B cell (primary cell): Measurements from ENCODE around the gene PAPPA.

Experiments used
- EZH2 ChIP-seq: IDR thresholded peaks from 2 replicates; pipeline ENCODE4 v1.6.1; 2012; ENCODE audit warnings: borderline replicate concordance, low read depth, mild to moderate bottlenecking, moderate library complexity, low read length; ENCODE audit not compliant: insufficient read depth, poor library complexity, severe bottlenecking
- TF ChIP-seq, protein P1 (sequence below): fragments of 200-600 bp; IDR thresholded peaks from one replicate; pipeline ENCODE4 v1.8.0; 2022; ENCODE audit warnings: antibody characterized with exemption, mild to moderate bottlenecking

DNA sequence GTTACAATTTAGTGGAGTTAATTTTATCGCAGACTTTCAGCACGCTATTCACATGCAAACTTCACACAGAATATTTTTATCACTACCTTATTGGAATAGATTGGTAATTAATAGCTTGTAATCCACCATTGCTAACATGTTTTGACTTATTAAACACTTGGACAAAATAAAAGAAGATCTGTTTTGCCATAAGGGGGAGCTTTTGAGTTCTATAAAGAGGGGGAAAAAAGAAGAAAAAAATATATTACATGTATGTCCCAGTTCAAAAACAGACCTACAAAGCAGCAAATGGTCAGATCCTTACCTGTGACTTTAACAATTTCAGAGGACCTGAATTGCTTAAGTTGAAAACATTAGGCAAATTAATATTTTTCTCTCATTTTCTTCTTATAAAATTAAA is 1.2 kb upstream of the PAPPA start:
- TF ChIP-seq EZH2: no peak
- TF ChIP-seq, protein P1, sequence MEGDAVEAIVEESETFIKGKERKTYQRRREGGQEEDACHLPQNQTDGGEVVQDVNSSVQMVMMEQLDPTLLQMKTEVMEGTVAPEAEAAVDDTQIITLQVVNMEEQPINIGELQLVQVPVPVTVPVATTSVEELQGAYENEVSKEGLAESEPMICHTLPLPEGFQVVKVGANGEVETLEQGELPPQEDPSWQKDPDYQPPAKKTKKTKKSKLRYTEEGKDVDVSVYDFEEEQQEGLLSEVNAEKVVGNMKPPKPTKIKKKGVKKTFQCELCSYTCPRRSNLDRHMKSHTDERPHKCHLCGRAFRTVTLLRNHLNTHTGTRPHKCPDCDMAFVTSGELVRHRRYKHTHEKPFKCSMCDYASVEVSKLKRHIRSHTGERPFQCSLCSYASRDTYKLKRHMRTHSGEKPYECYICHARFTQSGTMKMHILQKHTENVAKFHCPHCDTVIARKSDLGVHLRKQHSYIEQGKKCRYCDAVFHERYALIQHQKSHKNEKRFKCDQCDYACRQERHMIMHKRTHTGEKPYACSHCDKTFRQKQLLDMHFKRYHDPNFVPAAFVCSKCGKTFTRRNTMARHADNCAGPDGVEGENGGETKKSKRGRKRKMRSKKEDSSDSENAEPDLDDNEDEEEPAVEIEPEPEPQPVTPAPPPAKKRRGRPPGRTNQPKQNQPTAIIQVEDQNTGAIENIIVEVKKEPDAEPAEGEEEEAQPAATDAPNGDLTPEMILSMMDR: no peak
